HCT116 (cell line): ENCODE data around the gene ZNF789. TPM values are rescaled to one million over a fixed set of nuclear protein-coding genes. Genes with fewer than 3 reads are reported as not detected.
"Not testable (repeated sequence)": the region's sequence is repeated elsewhere in the genome, so short reads cannot be mapped to it uniquely, and the experiment has no call there.

Source experiments
- ATAC-seq: fragments of 200-7000 bp; cut with Tn5 transposase; 2 replicates; pipeline ENCODE4 v1.9.1; 2020; ENCODE audit warnings: mild to moderate bottlenecking, moderate library complexity
- BruUV-seq: library from RNA; stranded (reverse); fragments of 400-500 nt; replicated peaks from 2 replicates; lab custom pipeline; 2021; lab: Mats Ljungman, UMichigan
- CTCF ChIA-PET: fragments of 300-600 bp; sonication (Branson Sonifier 250); formaldehyde crosslinking; loops from one replicate; lab custom pipeline; 2021; ENCODE audit warnings: antibody characterized with exemption; lab: Charles Lee
- POLR2A ChIA-PET: fragments of 300-600, 350-600 bp; sonication (Branson Sonifier 250); formaldehyde crosslinking; loops from one replicate; lab custom pipeline; 2021; ENCODE audit warnings: antibody characterized with exemption; lab: Charles Lee
- RAD21 ChIA-PET, 2 experiments: fragments of 300-600 bp; sonication (Branson Sonifier 250); formaldehyde crosslinking; loops; one replicate each; lab custom pipeline; 2023; ENCODE audit warnings: low total read pairs in 2 of 2; ENCODE audit not compliant: uncharacterized antibody in 2 of 2, unreplicated experiment in 2 of 2, low non-redundant PET in 1 of 2; lab: Charles Lee
- DNase-seq: peaks from one replicate; pipeline ENCODE4 v3.0.0-alpha.2; 2010; ENCODE audit warnings: low read depth, low spot score
- H2AFZ ChIP-seq: fragments of 200-600 bp; shearing (Covaris generic), sonication (generic); 2 replicates; pipeline ENCODE4 v1.6.1; 2017; ENCODE audit warnings: low read depth, mixed run types, mixed read lengths, antibody characterized with exemption, low read length; ENCODE audit not compliant: poor library complexity, severe bottlenecking
- H3K27ac ChIP-seq: 2 replicates; pipeline ENCODE4 v1.5.1; 2012; ENCODE audit warnings: low read depth, low read length
- H3K27me3 ChIP-seq: fragments of 200-600 bp; sonication (generic); 2 replicates; pipeline ENCODE4 v1.6.1; 2016; ENCODE audit warnings: mixed run types, low read length, mixed read lengths; ENCODE audit not compliant: insufficient read depth
- H3K36me3 ChIP-seq, 2 experiments: fragments of 200-500 bp in 1 of 2; fragments of 200-600 bp in 1 of 2; sonication (Bioruptor generic) in 1 of 2; sonication (generic) in 1 of 2; 2 replicates each; pipeline versions ENCODE4 v1.5.1 to v1.6.1; 2014 to 2016; ENCODE audit warnings: low read length in 2 of 2, inconsistent platforms in 1 of 2, mixed read lengths in 1 of 2, mixed run types in 1 of 2; ENCODE audit not compliant: insufficient read depth in 2 of 2, control insufficient read depth in 1 of 2
- H3K4me1 ChIP-seq, 2 experiments: fragments of 200-600 bp in 1 of 2; sonication (generic) in 1 of 2; 2 replicates each; pipeline versions ENCODE4 v1.5.1 to v1.6.1; 2012 to 2017; ENCODE audit warnings: low read length in 2 of 2, inconsistent platforms in 1 of 2, mild to moderate bottlenecking in 1 of 2, mixed read lengths in 1 of 2, mixed run types in 1 of 2, moderate library complexity in 1 of 2; ENCODE audit not compliant: insufficient read depth in 2 of 2, control insufficient read depth in 1 of 2
- H3K4me2 ChIP-seq: fragments of 200-600 bp; sonication (generic); 2 replicates; pipeline ENCODE4 v1.6.1; 2017; ENCODE audit warnings: mixed run types, low read length, mixed read lengths
- H3K4me3 ChIP-seq, 2 experiments: fragments of 200-600 bp in 1 of 2; sonication (generic) in 1 of 2; replicated peaks in 1 of 2; 2 replicates each; pipeline ENCODE4 v1.5.1; 2011 to 2016; ENCODE audit warnings: low read length in 2 of 2, control low read depth in 1 of 2, low read depth in 1 of 2, mild to moderate bottlenecking in 1 of 2, mixed read lengths in 1 of 2, mixed run types in 1 of 2
- H3K79me2 ChIP-seq: fragments of 200-600 bp; sonication (generic); 2 replicates; pipeline ENCODE4 v1.6.1; 2017; ENCODE audit warnings: mild to moderate bottlenecking, mixed run types, low read length, moderate library complexity, mixed read lengths; ENCODE audit not compliant: insufficient read depth
- H3K9ac ChIP-seq: fragments of 200-600 bp; sonication (generic); 2 replicates; pipeline ENCODE4 v1.6.1; 2016; ENCODE audit warnings: low read length, mixed read lengths
- H3K9me2 ChIP-seq: fragments of 200-600 bp; sonication (generic), shearing (Covaris generic); 2 replicates; pipeline ENCODE4 v1.6.1; 2017; ENCODE audit warnings: mixed run types, mild to moderate bottlenecking, moderate library complexity; ENCODE audit not compliant: insufficient read depth
- H3K9me3 ChIP-seq, 2 experiments: fragments of 200-500 bp in 1 of 2; fragments of 200-600 bp in 1 of 2; sonication (Bioruptor generic) in 1 of 2; sonication (generic) in 1 of 2; 2 replicates each; pipeline ENCODE4 v1.6.1; 2014 to 2017; ENCODE audit warnings: low read length in 2 of 2, mixed read lengths in 2 of 2, inconsistent platforms in 1 of 2, low read depth in 1 of 2, mild to moderate bottlenecking in 1 of 2, mixed run types in 1 of 2, moderate library complexity in 1 of 2; ENCODE audit not compliant: control insufficient read depth in 1 of 2, insufficient read depth in 1 of 2
- H4K20me1 ChIP-seq: fragments of 200-600 bp; sonication (generic), shearing (Covaris generic); 2 replicates; pipeline ENCODE4 v1.6.1; 2017; ENCODE audit warnings: mixed run types, mild to moderate bottlenecking, moderate library complexity; ENCODE audit not compliant: insufficient read depth
- FOSL1 ChIP-seq: IDR thresholded peaks from 2 replicates; pipeline ENCODE4 v1.6.1; 2012; ENCODE audit warnings: low read depth
- TCF7L2 ChIP-seq: IDR thresholded peaks from 2 replicates; pipeline ENCODE4 v1.7.0; 2011; ENCODE audit warnings: borderline replicate concordance, inconsistent platforms; ENCODE audit not compliant: insufficient read depth, insufficient read length; ENCODE audit errors: extremely low read depth
- intact Hi-C: fragments of 100-400 bp; cut with micrococcal nuclease; formaldehyde crosslinking; loops from 2 replicates; pipeline ENCODE4 v1.10.0; 2022
- total RNA-seq: library from RNA; stranded (reverse); gene quantifications from one replicate; pipeline ENCODE4 v1.2.1, GENCODE V29; 2021; ENCODE audit not compliant: unreplicated experiment

Gene ZNF789
- total RNA-seq, 1 experiment from 2014 or later: 8.2 TPM

GRCh38 chr7:99501236-99501635 lies 28.5 kb downstream of the ZNF789 start:
- H3K36me3 ChIP-seq, H3K27ac ChIP-seq, DNase-seq, ATAC-seq, H3K9ac ChIP-seq, H3K9me3 ChIP-seq, H2AFZ ChIP-seq, RAD21 ChIA-PET, H3K27me3 ChIP-seq, H4K20me1 ChIP-seq, CTCF ChIA-PET, BruUV-seq, H3K9me2 ChIP-seq: not testable (repeated sequence)
- POLR2A ChIA-PET: interaction anchor here (1.2 kb wide), 1 partner anchor 57 kb away, joined by 3 read pairs; the partner anchor contains the start of gene ZNF655
- Histone ChIP-seq H3K4me1 (peaks cover 19 to 30% of the 10 kb centered on the region in 2 experiments), H3K4me2 (peak overlapping the region; percentile 84), H3K4me3 (peak overlapping the region in 1 of 2 experiments; percentile 92; a peak in 3 of 4 replicates), H3K79me2 (peaks cover 48% of the 10 kb centered on the region)
- intact Hi-C loops: loop anchor here (2.0 to 5.0 kb wide), 2 partner anchors 28 to 116 kb away; partner anchors contain the start of genes ZNF789 and ZSCAN25

- peak overlapping the region; percentile 92 for H3K4me2 ChIP-seq
- peak overlapping the region; percentile 87 to 95 for H3K4me3 ChIP-seq
- CTCF ChIA-PET: interaction anchor here (1.0 kb wide), 1 partner anchor 21 kb away, joined by 5 read pairs; no protein-coding TSS in a partner anchor
- no peaks in the 10 kb centered on the region for H3K27me3 ChIP-seq
- TF ChIP-seq FOSL1 (no peak), TCF7L2 (peak; percentile 96)
- intact Hi-C loops: loop anchor here (2.0 to 5.0 kb wide), 2 partner anchors 49 to 113 kb away; partner anchors contain the start of genes FAM200A and ZSCAN25
- BruUV-seq: no TSS peak
- no peaks in the 10 kb centered on the region for H3K9me2 ChIP-seq
- POLR2A ChIA-PET: interaction anchor here (0.7 to 1.7 kb wide), 9 partner anchors 17 to 112 kb away, joined by 3 to 8 read pairs (median 5); partner anchors contain the start of genes BUD31, FAM200A, PDAP1 and ZNF655
- peak; percentile 93 for DNase-seq
- no peaks in the 10 kb centered on the region for H3K9me3 ChIP-seq
- H3K4me1 ChIP-seq: peaks cover 11 to 23% of the 10 kb centered on the region in 2 experiments; a peak in 3 of 4 replicates
- peak overlapping the region; percentile 82 for H3K27ac ChIP-seq
- no peaks in the 10 kb centered on the region; a peak in 1 of 4 replicates for H3K36me3 ChIP-seq
- RAD21 ChIA-PET: no interaction called here
- H3K79me2 ChIP-seq: peaks cover 32% of the 10 kb centered on the region
- H2AFZ ChIP-seq: no peak overlapping the region
- peak overlapping the region; percentile 68; the same call in 1 of the 2 replicates for H3K9ac ChIP-seq
- ATAC-seq: peak; percentile 86
- H4K20me1 ChIP-seq: no peaks in the 10 kb centered on the region
Measured at GRCh38 chr7:99504281-99504602, 31.6 kb downstream of the ZNF789 start.
